HG03457 (cell line): ENCODE data around the gene CDC123.
"Not testable (repeated sequence)": the region's sequence is repeated elsewhere in the genome, so short reads cannot be mapped to it uniquely, and the experiment has no call there.

ENCODE experiments used
- ATAC-seq: cut with Tn5 transposase; IDR thresholded peaks from one replicate; pipeline ENCODE4 v1.9.1; 2021; ENCODE audit warnings: moderate number of reproducible peaks; ENCODE audit not compliant: unreplicated experiment

Gene CDC123

GRCh38 chr10:12189426-12189825, 6.6 kb upstream of the CDC123 start:
- ATAC-seq, result no peak

- ATAC-seq, result no peak
Measured at GRCh38 chr10:12191715-12192114, 4.3 kb upstream of the CDC123 start.

GRCh38 chr10:12193193-12193592, 2.8 kb upstream of the CDC123 start:
- ATAC-seq, result no peak

GRCh38 chr10:12194752-12195271, 1.2 kb upstream of the CDC123 start:
- no peak for ATAC-seq

GRCh38 chr10:12195281-12195602, 746 bp upstream of the CDC123 start:
- peak; percentile 14 for ATAC-seq

GRCh38 chr10:12196531-12197211, 683 bp downstream of the CDC123 start:
- peak; percentile 19 for ATAC-seq

GRCh38 chr10:12198156-12198555, 2.2 kb downstream of the CDC123 start:
- ATAC-seq, result no peak

- no peak for ATAC-seq
Measured at GRCh38 chr10:12200850-12201249, 4.9 kb downstream of the CDC123 start.

- ATAC-seq, result no peak
Measured at GRCh38 chr10:12201543-12201942, 5.6 kb downstream of the CDC123 start.

- no peak for ATAC-seq
Measured at GRCh38 chr10:12202226-12202625, 6.2 kb downstream of the CDC123 start.

- ATAC-seq, result no peak
Measured at GRCh38 chr10:12205082-12205481, 9.1 kb downstream of the CDC123 start.

- ATAC-seq, result no peak
Measured at GRCh38 chr10:12207114-12207513, 11.1 kb downstream of the CDC123 start.

- ATAC-seq, result no peak
Measured at GRCh38 chr10:12208460-12208859, 12.5 kb downstream of the CDC123 start.

GRCh38 chr10:12212454-12212853, 16.5 kb downstream of the CDC123 start:
- no peak for ATAC-seq

GRCh38 chr10:12213621-12214020, 17.6 kb downstream of the CDC123 start:
- no peak for ATAC-seq

GRCh38 chr10:12214093-12214492, 18.1 kb downstream of the CDC123 start:
- no peak for ATAC-seq

- no peak for ATAC-seq
Measured at GRCh38 chr10:12214763-12215218, 18.8 kb downstream of the CDC123 start.

GRCh38 chr10:12218991-12219390, 23.0 kb downstream of the CDC123 start:
- ATAC-seq, result no peak

GRCh38 chr10:12221323-12222298, 25.6 kb downstream of the CDC123 start:
- ATAC-seq, result no peak

- ATAC-seq, result no peak
Measured at GRCh38 chr10:12225444-12225843, 29.5 kb downstream of the CDC123 start.

GRCh38 chr10:12226438-12226837, 30.4 kb downstream of the CDC123 start:
- not testable (repeated sequence) for ATAC-seq

GRCh38 chr10:12228851-12229250, 32.9 kb downstream of the CDC123 start:
- no peak for ATAC-seq
